HG03571 (cell line): ENCODE data around the gene SPRYD3.
A peak's percentile ranks its signal among the peaks of the same experiment; 100 is the strongest.
"Not testable (repeated sequence)": the region's sequence is repeated elsewhere in the genome, so short reads cannot be mapped to it uniquely, and the experiment has no call there.

ENCODE experiments used
- ATAC-seq: cut with Tn5 transposase; IDR thresholded peaks from one replicate; pipeline ENCODE4 v1.9.1; 2021; ENCODE audit not compliant: unreplicated experiment

The SPRYD3 gene

GRCh38 chr12:53101931-53102781 lies 23.0 kb upstream of the SPRYD3 start:
- ATAC-seq: no peak

GRCh38 chr12:53101266-53101665 lies 22.1 kb upstream of the SPRYD3 start:
- no peak for ATAC-seq

- no peak for ATAC-seq
Measured at GRCh38 chr12:53100466-53101151, 21.4 kb upstream of the SPRYD3 start.

GRCh38 chr12:53099071-53099882 lies 20.1 kb upstream of the SPRYD3 start:
- no peak for ATAC-seq

GRCh38 chr12:53098354-53098981 lies 19.3 kb upstream of the SPRYD3 start:
- no peak for ATAC-seq

GRCh38 chr12:53097564-53098353 lies 18.6 kb upstream of the SPRYD3 start, which contains the start of gene IGFBP6:
TSS of gene IGFBP6 (plus strand) at chr12:53097667. CDS start at chr12:53097718, 51 bp downstream.
- ATAC-seq: peak; percentile 48

GRCh38 chr12:53097207-53097563 lies 18.0 kb upstream of the SPRYD3 start:
- ATAC-seq: no peak

- no peak for ATAC-seq
Measured at GRCh38 chr12:53096759-53097158, 17.6 kb upstream of the SPRYD3 start.

GRCh38 chr12:53096089-53096741 lies 17.0 kb upstream of the SPRYD3 start:
- no peak for ATAC-seq

GRCh38 chr12:53095596-53095895 lies 16.4 kb upstream of the SPRYD3 start:
- ATAC-seq: not testable (repeated sequence)

- not testable (repeated sequence) for ATAC-seq
Measured at GRCh38 chr12:53094796-53095595, 15.8 kb upstream of the SPRYD3 start.

- no peak for ATAC-seq
Measured at GRCh38 chr12:53094394-53094787, 15.2 kb upstream of the SPRYD3 start.

- ATAC-seq: no peak
Measured at GRCh38 chr12:53093777-53094393, 14.7 kb upstream of the SPRYD3 start.

- ATAC-seq: no peak
Measured at GRCh38 chr12:53091756-53092155, 12.6 kb upstream of the SPRYD3 start.

- ATAC-seq: no peak
Measured at GRCh38 chr12:53090554-53090953, 11.4 kb upstream of the SPRYD3 start.

- ATAC-seq: no peak
Measured at GRCh38 chr12:53090105-53090504, 10.9 kb upstream of the SPRYD3 start.

GRCh38 chr12:53086361-53086760 lies 7.2 kb upstream of the SPRYD3 start:
- no peak for ATAC-seq

- no peak for ATAC-seq
Measured at GRCh38 chr12:53082637-53083175, 3.5 kb upstream of the SPRYD3 start.
